Measurements from ENCODE around the gene RPL37. TPM values are rescaled to one million over a fixed set of nuclear protein-coding genes. Genes with fewer than 3 reads are reported as not detected.
"Not testable (repeated sequence)": the region's sequence is repeated elsewhere in the genome, so short reads cannot be mapped to it uniquely, and the experiment has no call there.

The RPL37 gene
- polyA plus RNA-seq, 3 donors = 2,117 to 2,258 (median 2,192) TPM

DNA sequence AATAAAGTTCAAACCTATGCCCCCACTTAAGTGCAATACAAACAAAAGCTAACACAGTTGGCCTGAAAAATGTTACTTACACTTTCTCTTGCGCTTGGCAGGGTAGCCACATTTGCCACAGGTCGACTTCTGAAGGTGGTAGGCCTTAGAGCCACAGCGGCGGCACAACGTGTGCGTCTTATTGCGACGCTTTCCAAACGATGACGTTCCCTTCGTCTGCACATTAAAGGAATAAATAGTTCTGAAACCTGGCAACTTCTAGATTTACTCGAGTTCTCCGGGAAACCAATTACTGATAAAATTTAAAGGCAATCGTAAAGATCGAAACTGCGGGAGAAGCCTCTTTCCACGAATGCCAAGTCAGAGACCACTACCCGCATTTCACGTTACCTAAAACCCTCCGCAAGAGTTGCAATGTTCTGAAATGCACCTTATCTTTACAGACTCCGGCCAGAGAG lies 602 bp downstream of the RPL37 start:
- peak in 1 of 3 donors; percentile 26 for DNase-seq (ENCODE audit: low read depth in 3 of 3, low spot score in 2 of 3)

DNA sequence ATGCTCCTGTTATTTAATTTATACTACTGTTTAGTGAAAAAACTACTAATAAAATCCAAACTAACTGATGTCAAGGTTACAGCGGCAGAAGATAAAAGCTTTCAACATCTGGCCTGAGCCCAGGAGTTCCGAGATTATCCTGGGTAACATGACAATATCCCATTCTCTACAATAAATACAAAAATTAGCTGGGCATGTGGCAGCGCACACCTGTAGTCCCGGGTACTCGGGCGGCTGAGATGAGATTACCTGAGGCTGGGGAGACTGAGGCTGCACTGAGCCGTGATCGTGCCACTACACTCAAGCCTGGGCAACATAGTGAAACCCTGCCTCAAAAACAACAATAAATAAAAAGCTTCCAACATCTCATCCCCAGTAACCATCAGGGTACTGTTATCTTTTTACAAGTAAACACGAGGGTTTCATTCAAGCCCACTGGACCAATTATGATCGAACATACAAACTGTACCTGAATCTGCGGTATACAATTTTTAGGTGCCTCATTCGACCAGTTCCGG lies 1.3 kb downstream of the RPL37 start:
- no peak for DNase-seq (ENCODE audit: low read depth in 3 of 3, low spot score in 2 of 3)

DNA sequence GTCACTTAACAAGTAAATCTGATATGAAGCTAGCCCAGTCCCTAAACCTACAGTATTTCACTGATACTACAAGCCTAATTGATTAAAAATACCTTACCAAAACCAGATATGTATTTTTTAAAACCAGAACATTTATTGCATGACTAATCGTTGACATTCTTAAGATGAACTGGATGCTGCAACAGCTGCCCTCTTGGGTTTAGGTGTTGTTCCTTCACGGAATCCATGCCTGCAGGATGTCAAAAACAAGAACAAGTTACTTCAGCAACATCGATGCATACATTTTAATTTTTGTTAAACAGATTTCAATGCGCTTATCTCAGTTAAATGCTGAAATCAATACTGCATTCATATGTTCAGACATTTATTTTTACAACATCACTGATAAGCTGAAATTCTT lies 2.7 kb downstream of the RPL37 start:
- DNase-seq (ENCODE audit: low read depth in 3 of 3, low spot score in 2 of 3) = no peak

DNA sequence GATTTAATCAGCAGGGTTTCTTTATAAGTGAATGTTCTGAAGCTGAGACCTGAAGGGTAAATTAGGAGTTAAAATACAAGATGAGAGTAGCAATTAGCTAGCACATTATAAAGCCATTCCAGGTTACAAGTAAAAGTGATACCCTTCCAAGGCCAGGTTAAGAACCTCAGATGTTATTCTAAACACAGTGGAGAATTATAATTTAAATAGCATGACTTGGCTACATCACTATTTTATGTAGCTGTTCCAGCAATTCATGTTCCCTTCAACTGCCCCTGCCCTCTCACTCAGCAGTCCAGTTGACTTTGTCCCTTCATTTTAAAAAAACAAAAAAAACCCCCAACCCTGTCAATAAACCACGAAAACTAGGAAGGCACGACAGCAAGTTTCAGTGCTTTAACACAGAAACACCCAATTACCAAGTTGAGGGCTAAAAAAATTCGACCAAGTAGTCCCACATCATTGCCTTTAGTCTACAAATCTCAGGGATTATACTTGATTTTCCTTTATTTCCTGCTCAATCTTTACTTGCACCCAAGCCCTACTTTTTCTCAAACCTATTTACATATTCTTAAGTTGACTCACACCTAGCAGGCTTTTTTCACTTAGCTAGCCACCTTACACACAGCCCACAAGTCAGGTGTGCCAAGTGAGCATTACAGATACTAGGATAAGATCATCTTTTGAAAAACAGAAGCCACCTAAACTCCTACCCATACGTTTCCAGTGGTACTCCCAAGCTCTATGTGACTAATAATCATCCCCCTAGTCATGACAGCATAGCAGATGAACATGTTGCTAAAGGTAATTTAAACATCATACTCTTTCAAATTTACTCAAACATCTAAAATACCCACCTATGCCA lies 3.4 kb downstream of the RPL37 start:
- no peak for DNase-seq (ENCODE audit: low read depth in 3 of 3, low spot score in 2 of 3)

DNA sequence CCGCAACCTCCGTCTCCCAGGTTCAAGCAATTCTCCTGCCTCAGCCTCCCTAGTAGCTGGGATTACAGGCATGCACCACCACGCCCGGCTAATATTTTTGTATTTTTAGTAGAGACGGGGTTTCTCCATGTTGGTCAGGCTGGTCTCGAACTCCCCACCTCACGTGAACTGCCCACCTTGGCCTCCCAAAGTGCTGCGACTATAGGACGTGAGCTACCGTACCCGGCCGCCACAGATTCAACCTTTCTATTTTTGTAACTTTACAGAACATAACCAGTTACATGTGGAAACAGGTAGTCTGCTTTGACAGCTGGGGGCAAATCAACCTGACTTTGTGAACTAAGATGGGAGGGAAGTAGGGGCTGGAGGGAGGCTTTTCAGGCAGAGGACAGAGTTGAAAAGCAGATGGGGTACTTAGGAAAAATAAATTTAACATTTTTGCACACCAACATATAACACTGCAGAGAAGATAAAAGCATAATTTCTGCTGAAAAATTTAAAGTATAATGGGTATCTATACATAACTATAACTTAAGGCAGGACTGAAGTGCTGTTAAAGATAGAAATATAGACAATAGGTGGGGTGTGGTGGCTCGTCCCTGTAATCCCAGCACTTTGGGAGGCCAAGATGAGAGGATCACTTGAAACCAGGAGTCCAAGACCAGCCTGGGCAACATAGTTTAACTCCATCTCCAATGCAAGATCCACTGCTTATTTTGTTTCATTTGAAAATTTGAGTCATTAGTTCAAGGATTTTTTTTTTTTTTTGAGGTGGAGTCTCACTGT lies 5.1 kb downstream of the RPL37 start:
- no peak for DNase-seq (ENCODE audit: low read depth in 3 of 3, low spot score in 2 of 3)

DNA sequence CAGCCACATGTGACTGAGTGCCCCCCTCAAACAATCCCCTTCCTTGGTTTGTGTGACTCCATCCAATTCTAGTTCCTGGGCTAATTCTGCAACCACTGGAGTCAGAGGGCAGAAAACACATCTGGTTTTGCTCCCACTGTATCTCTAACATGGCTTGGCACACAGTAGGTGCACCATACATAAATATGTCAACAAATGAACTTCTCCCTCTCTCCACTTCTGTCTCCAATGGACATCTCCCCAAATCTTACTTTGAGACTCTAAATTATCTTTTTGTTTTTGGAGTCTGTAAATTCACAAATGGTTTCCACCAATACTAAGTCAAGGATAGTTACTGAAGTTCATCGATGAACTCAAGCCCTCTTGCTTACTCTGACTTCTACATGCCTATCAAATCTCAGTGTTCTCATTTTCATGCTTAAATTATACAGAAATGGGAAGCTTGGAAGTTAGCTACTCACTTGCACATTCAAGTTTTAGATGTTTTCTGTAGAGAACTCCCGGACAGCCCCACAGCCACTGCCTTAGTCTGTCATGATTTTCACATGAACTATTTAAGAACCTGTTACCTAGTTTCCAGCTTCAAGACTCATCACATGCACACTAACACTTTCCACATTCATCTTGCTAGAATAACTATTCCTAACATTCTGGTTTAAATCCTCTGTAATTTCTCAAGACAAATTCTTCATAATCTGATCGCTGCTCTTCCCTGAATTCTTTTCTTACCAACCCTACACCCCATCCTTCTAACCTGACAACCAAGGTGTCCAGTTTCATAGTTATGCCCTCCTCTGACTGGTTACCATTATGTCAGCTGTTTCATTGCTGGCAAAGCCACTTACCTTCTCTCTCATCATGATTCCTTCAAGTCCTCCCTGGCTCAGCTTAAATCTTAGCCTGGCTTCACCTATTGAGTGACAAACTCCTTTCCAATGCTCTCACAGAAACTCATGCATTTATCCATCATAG lies 6.0 kb downstream of the RPL37 start:
- DNase-seq (ENCODE audit: low read depth in 3 of 3, low spot score in 2 of 3) = no peak

DNA sequence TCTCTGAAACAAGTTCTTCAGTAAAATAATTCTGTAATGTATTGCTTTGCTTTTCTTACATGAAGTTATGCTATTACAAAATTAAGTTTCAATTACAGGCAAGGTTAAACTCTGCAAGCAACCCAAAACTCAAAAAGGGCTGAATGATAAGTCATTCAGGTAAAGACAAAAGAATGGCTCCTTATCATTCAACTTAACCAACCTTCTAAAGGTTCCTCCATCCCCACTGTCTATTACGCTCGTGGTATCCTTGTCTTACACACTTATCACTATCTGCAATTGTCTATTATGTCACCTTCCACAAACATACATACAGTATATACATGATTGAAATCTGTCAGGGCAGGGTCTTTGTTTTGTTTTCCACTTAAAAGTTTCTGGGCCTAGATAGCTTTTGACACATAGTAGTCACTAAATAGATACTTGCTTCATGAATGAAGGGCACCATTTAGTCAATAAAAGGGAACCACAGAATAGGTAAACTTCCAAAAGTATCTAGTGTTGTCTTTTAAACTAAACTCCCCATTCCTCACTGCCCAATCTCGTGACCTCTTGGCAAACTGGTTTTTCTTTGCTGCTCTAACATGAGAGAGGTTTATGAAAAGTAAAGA lies 6.9 kb downstream of the RPL37 start:
- no peak for DNase-seq (ENCODE audit: low read depth in 3 of 3, low spot score in 2 of 3)

DNA sequence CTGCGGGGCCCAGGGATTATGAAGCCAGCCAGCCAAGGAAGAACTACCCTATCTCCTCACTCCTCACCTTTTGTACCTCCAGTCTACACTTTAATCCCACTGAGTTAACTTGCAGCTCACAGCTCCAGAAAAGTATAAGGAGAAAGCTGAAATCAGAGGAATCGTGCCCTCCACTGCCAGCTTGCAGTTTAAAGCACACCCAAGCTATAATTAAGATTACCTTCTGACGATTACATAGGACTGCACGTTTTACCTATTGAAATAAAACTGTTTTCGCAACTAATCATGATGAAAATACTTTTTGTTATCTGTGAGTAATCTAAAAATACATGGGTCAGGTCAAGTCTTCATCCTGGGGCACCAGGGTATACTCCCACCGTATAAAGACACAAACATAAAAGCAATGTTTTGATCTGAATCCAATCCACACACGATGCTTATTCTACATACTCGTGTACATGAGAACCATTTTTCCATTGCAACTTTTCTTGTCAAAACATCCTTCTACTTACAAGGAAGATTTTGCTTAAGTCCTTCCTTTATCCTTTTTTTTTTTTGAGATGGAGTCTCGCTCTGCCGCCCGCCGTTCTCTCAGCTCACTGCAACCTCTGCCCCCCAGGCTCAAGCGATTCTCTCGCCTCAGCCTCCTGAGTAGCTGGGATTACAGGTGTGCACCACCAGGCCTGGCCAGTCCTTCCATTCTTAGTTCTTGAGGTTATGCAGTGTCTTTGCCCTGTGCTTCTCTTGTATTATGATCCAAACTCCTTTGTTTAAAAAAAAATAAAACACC lies 7.6 kb downstream of the RPL37 start:
- no peak for DNase-seq (ENCODE audit: low read depth in 3 of 3, low spot score in 2 of 3)

DNA sequence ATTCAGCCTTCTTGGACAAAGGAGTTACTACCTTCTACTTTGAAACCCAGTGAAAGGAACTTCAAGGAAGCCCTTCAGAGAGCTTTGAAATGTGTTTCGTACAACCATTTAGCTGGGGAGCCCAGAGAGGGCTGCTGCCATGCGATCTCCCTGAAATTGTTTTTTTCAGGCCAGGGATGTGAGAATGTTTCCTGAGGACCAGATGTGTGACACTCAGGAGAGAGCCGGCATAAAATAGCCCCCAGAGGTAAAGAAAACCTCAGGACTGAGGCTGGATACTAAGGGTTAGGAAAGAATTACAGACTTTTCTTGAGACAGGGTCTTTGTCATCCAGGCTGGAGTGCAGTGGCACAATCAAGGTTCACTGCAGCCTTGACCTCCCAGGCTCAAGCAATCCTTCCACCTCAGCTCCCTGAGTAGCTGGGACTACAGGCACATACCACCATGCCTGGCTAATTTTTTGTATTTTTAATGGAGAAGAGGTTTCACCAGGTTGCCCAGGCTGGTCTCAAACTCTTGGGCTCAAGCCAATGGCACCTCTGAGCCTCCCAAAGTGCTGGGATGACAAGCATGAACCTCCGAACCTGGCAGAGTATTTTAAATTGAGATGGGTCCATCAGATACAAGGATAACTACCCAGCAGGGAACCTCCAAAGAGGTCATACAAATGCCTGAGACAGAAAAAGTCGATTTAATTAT lies 8.4 kb downstream of the RPL37 start:
- DNase-seq (ENCODE audit: low read depth in 3 of 3, low spot score in 2 of 3) = no peak

DNA sequence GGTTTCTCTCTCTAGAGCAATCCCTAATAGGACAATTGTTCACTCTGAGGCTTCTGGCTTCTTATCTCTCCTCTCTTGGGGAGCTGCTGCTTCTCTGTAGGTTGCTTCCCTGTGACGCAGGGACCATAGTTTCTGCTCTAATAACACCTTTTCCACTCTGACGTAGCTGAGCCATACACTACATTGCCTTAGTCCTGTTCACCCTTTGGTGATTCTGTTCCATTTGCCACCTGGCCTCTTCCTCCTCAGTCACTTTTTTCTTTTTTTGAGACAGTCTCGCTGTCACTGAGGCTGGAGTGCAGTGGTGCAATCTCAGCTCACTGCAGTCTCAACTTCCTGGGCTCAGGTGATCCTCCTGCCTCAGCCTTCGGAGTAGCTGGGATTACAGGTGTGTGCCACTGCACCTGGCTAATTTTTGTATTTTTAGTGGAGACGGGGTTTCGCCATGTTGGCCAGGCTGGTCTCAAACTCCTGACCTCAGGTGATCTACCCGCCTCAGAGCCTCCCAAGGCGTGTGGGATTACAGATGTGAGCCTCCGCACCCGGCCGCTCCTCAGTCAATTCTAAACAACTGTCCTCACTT lies 9.5 kb downstream of the RPL37 start:
- not testable (repeated sequence) for DNase-seq (ENCODE audit: low read depth in 3 of 3, low spot score in 2 of 3)

DNA sequence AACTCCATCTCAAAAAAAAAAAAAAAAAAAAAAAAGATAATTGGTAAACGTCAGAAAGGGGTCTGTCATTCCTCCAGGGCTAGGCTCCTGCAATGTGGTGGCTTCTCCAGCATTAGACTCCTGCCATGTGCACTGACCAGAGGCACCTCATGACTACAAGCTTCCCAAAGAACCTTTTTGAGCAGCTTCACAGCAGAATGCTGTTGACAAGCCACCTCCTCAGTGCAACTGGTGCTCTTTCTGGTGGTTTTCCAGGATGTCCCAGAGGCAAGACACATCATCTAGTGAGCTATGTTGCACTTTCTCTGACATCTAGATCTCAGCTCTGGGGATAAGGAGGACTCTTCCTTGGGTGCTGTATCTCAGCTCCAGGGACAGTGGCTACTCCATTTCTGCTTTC lies 11.6 kb downstream of the RPL37 start:
- no peak for DNase-seq (ENCODE audit: low read depth in 3 of 3, low spot score in 2 of 3)

DNA sequence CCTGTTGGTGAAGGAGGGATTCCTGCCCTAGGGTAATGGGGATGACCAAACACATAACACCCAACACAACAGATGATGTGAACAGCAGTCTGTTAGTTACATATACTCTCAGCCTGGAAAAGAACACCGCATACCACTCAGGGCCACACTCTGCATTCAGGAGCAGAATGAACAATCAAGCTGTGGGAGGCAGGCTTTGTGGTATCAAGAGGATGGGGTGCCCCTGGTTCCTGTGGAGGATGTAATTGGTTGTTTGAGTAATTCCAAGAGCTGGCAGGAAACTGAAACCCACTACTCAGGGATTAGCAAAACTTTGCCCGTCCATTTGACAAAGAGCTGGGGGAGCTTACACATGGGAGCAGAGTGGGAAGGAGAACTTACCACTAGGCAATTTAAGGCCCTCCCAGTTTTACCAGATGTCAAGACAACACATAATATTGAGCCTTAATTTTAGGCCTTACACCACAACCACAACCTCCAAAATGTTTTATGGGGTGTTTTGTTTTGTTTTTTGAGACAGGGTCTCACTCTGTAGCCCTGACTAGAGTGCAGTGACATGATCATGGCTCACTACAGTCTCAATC lies 21.2 kb downstream of the RPL37 start:
- no peak for DNase-seq (ENCODE audit: low read depth in 3 of 3, low spot score in 2 of 3)

DNA sequence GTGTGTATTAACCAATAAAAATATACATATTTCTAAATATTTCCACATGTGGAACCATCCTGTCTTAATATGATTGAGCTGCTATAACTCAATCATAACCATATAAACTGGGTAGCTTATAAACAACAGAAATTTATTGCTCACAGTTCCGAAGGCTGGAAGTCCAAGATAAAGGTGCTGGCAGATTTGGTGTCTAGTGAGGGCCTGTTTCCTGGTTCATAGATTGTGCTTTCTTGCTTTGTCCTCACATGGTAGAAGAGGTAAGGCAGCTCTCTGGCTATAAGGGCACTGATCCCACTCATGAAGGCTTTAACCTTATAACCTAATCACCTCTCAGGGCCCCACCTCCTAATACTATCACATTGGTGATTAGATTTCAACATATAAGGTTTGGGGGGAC lies 22.9 kb downstream of the RPL37 start:
- DNase-seq (ENCODE audit: low read depth in 3 of 3, low spot score in 2 of 3) = no peak

DNA sequence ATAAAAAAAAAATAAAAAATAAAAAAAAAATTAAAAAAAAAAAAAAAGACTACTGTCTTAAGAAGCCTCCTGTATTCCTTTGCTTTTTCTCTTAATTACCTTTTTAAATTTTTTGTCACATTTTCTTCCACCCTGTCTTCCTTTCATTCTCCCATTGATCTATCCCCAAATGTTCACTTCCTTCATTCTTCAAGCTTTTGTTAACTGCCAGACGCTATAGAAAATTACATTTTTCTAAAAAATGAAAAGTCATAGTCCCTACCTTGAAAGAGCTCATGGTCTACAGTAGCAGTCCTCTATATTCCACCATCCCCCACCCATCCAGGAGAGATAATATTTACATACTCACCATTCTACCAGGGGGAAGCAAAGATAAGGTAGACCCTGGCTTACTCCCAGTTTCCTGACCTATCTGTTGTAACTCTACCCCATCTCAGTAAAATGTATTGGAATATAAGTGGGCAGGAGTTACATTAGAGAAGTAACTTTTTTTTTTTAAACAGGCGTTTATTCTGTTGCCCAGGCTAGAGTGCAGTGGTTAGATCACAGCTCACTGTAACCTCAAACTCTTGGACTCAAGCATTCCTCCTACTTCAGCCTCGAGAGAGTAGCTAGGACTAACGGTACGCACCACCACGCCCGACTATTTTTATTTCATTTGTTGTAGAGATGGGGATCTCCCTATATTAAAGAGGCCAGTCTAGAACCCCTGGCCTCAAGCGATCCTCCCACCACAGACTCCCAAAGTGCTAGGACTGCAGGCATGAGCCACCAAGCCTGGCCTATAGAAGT lies 33.1 kb downstream of the RPL37 start:
- DNase-seq (ENCODE audit: low read depth in 3 of 3, low spot score in 2 of 3) = no peak

DNA sequence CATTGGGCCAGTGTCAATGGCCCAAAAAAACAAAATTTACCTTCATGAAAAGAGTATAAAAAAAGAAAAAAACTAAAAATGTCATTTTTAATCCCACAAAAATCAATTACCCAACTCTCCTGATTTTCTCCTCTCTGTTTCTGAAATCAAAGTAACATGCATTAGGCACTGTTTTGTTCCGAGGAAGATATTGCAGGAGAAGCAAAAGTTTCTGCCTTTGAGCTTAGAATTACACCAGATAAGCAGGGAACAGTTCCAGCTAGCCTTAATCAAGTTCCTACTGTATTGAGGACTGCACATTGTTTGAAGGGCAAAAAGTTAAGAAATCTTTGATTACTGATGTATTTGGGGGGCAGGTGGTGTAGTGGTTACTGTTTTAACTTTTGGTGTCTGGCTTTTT lies 35.8 kb downstream of the RPL37 start:
- no peak for DNase-seq (ENCODE audit: low read depth in 3 of 3, low spot score in 2 of 3)

DNA sequence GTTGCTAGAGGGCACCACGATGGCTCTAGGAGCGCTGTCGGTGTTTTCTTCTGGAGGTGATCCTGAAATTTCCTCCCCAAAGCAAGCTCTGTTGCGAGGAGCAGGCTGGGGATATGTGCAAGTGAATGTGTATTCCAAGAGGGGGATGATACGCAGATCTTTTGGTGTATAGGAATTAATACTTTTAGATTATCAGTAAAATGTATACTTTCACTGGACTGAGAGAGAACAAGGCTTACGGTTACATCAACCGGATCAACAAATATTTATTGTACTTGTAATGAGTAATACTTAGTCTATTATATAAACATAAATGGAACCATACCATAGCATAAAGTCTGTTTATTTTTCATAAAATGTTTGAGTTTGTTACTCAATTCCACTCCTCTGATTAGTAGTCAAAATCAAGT lies 36.2 kb downstream of the RPL37 start:
- no peak for DNase-seq (ENCODE audit: low read depth in 3 of 3, low spot score in 2 of 3)
